Colonic mucosa (tissue), 4 donors: ENCODE measurements around the gene CLN6. TPM values are rescaled to one million over a fixed set of nuclear protein-coding genes. Genes with fewer than 3 reads are reported as not detected.
A peak's percentile ranks its signal among the peaks of the same experiment; 100 is the strongest.

Experiments used
- DNase-seq: peaks from one replicate; pipeline ENCODE4 v3.0.0-alpha.2; 2020
- H3K27ac ChIP-seq: fragments of 200-600 bp; one replicate; pipeline ENCODE4 v1.8.0; 2021
- H3K27me3 ChIP-seq: fragments of 200-600 bp; one replicate; pipeline ENCODE4 v1.8.0; 2021
- H3K36me3 ChIP-seq: fragments of 200-600 bp; one replicate; pipeline ENCODE4 v1.8.0; 2021
- H3K4me1 ChIP-seq: fragments of 200-600 bp; one replicate; pipeline ENCODE4 v1.8.0; 2021; ENCODE audit warnings: mild to moderate bottlenecking
- H3K4me3 ChIP-seq: fragments of 200-600 bp; one replicate; pipeline ENCODE4 v1.8.0; 2021
- H3K9ac ChIP-seq, 2 donors: one replicate each; pipeline ENCODE4 v1.7.0; 2013; ENCODE audit warnings: control low read depth in 2 of 2, low read depth in 2 of 2, low read length in 2 of 2
- H3K9me3 ChIP-seq: fragments of 200-600 bp; one replicate; pipeline ENCODE4 v1.8.0; 2021
- intact Hi-C: fragments of 100-400 bp; cut with DNase I; formaldehyde crosslinking; loops from one replicate; pipeline ENCODE4 v1.14.1; 2022
- total RNA-seq, 2 donors: library from RNA; stranded (reverse); fragmentation: NEBNext Ultra II Directional in 1 of 2; extraction: Animal tissue kit (Norgen Biotek cat#: 25700) in 1 of 2; gene quantifications; one replicate each; pipeline ENCODE4 v1.2.1, GENCODE V29; 2021
- TF ChIP-seq, protein P1 (sequence below): fragments of 200-600 bp; IDR thresholded peaks from one replicate; pipeline ENCODE4 v1.8.0; 2022; ENCODE audit warnings: antibody characterized with exemption, mild to moderate bottlenecking
- donor health status: healthy.
- donor health status: DM: no; HTN: no; CAD: no.
- donor health status: DM: no; HTN: no; CAD: no.

The CLN6 gene
- total RNA-seq, 2 donors from 2014 or later = 18.9 to 55.8 TPM

DNA sequence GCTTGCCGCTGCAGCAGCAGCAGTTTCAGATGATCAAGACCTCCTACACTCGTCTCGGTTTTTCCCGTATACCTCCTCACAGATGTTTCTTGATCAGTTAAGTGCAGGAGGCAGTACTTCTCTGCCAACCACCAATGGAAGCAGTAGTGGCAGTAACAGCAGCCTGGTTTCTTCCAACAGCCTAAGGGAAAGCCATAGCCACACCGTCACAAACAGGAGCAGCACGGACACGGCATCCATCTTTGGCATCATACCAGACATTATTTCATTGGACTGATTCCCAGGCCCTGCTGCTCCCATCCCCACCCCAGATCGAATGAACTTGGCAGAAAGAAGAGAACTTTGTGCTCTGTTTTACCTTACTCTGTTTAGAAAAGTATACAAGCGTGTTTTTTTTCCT, 42.0 kb downstream of the CLN6 start:
- Histone ChIP-seq H3K36me3 (peaks cover under 1% of the 10 kb centered on the region), H3K27ac (no peak overlapping the region), H3K4me3 (no peak overlapping the region), H3K9me3 (no peaks in the 10 kb centered on the region), H3K4me1 (no peaks in the 10 kb centered on the region), H3K9ac (no peak overlapping the region), H3K27me3 (no peaks in the 10 kb centered on the region)
- DNase-seq = peak; percentile 79
- intact Hi-C loops = no loop called here
- TF ChIP-seq, protein P1, sequence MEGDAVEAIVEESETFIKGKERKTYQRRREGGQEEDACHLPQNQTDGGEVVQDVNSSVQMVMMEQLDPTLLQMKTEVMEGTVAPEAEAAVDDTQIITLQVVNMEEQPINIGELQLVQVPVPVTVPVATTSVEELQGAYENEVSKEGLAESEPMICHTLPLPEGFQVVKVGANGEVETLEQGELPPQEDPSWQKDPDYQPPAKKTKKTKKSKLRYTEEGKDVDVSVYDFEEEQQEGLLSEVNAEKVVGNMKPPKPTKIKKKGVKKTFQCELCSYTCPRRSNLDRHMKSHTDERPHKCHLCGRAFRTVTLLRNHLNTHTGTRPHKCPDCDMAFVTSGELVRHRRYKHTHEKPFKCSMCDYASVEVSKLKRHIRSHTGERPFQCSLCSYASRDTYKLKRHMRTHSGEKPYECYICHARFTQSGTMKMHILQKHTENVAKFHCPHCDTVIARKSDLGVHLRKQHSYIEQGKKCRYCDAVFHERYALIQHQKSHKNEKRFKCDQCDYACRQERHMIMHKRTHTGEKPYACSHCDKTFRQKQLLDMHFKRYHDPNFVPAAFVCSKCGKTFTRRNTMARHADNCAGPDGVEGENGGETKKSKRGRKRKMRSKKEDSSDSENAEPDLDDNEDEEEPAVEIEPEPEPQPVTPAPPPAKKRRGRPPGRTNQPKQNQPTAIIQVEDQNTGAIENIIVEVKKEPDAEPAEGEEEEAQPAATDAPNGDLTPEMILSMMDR = no peak

DNA sequence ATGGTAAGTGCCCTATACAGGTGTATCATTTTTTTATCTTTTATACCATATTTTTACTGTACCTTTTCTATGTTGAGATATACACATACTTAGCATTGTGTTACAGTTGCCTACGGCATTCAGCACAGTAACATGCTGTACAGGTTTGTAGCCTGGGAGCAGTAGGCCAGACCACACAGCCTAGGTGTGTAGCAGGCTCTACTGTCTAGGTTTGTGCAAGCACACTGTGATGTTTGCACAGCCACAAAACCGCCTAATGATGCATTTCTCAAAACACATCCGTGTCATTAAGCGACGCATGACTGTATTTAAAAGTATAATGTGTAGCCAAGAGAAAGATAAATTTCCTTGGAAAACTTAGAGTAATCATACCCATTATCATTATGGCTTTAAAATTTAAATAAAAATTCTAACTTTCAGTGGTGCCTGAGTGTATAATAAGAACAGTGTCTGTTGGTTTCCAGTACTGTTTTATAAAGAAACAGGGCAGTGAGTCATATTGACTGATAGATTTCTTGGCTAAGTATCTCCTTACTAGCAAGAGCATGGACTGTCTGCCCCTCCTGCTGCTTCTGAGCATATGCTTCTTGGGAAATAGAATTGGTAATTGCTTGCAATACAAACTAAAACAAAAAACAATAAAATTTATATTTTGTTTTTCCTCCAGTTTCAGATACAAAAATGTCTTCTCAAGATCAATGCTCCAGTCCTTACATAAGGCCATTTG, 42.7 kb downstream of the CLN6 start:
- no peak for DNase-seq
- no peak overlapping the region for H3K9ac ChIP-seq
- intact Hi-C loops = no loop called here
- TF ChIP-seq, protein P1 = no peak
- no peak overlapping the region for H3K4me3 ChIP-seq
- no peaks in the 10 kb centered on the region for H3K9me3 ChIP-seq
- H3K27ac ChIP-seq = no peak overlapping the region
- H3K36me3 ChIP-seq = no peaks in the 10 kb centered on the region
- H3K27me3 ChIP-seq = no peaks in the 10 kb centered on the region
- no peaks in the 10 kb centered on the region for H3K4me1 ChIP-seq

DNA sequence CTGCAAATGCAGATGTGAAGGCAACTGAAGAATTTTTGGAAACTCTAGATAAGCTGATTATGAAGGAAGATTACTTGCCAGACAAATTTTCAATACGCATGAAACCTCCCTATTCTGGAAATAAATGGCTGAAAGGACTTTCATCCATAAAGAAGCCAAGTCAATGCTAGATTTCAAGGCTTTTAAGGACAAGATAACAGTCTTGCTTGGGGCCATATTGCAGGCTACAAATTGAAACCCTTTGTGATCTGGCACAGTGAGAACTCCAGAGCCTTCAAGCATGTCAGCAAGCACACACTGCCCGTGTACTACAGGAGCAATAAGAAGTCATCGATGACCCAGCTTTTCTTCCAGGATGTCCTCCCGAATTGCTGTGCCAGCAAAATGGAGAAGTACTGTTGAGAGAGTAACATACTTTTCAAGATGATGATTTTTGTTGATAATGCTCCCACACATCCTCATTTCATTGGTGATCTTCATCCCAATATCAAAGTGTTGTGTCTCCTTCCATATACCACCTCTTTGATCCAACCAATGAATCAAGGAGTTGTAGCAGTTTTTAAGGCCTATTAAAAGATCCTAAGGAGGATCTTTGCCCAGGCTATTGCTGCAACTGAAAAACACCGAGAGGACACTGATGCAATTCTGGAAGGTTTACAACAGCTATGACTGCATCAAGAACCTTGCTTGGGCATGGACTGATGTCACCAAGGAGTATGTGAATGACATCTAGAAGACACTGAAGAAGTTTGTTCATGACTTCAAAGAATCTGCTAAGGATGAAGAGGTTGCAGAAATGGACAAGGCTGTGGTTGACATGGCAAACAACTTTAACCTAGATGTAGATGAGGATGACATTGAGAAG, 44.7 kb downstream of the CLN6 start:
- Histone ChIP-seq H3K27me3 (no peaks in the 10 kb centered on the region), H3K9me3 (no peaks in the 10 kb centered on the region), H3K27ac (no peak overlapping the region), H3K4me1 (no peaks in the 10 kb centered on the region), H3K4me3 (no peak overlapping the region), H3K36me3 (no peaks in the 10 kb centered on the region), H3K9ac (no peak overlapping the region)
- DNase-seq = no peak
- intact Hi-C loops = no loop called here
- TF ChIP-seq, protein P1 = no peak

DNA sequence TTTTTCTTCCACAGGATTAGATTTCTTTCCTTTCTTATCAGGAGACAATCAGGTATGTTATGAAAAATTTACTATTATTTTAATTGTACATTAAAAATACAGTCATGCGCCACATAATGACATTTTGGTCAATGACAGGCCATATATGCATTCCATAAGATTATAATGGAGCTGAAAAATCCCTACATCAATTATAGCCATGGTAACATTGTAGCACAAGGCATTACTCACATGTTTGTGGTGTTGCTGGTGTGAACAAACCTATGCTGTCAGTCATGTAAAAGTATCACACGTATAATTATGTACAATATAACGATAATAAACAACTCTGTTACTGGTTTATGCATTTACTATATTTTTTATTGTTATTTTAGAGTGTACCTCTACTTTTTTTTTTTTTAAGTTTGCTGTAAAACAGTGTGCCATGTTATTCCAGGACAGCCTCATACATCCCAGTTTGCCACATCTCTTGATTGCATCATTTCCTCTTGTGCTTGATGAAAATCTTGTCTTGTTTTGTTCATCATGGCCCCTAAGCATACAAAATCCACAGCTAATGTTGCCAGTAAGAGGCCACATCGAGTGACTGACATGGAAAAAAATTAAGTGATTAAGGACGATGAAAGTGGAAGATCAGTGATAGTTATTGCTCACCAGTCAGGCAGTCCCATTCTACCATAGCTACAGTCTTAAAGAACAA, 45.8 kb downstream of the CLN6 start:
- intact Hi-C loops = no loop called here
- H3K27ac ChIP-seq = no peak overlapping the region
- TF ChIP-seq, protein P1 = no peak
- H3K4me1 ChIP-seq = no peaks in the 10 kb centered on the region
- no peak overlapping the region for H3K9ac ChIP-seq
- H3K9me3 ChIP-seq = no peaks in the 10 kb centered on the region
- DNase-seq = no peak
- H3K4me3 ChIP-seq = no peak overlapping the region
- no peaks in the 10 kb centered on the region for H3K36me3 ChIP-seq
- H3K27me3 ChIP-seq = no peaks in the 10 kb centered on the region

DNA sequence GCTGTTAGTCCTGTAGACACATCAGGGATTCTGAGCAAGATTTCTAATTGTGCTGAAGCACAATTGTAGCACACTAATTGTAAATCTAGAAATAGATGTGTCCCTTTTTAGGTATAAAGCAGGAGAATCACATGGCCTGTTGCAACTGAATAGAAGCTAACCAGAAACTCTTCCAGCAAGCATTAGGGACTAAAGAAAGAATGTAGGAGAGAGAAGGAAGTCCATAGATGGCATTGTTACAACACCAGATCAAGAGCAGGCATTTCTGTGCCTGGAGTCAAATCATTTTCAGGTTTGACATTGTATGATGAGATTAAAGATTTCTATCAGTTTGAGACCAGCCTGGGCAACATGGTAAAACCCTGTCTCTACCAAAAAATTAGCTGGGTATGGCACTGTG, 51.8 kb downstream of the CLN6 start:
- peaks cover 4% of the 10 kb centered on the region for H3K36me3 ChIP-seq

More for the DNA sequence above, 51.8 kb downstream of the CLN6 start:
- TF ChIP-seq, protein P1 = no peak
- H3K9ac ChIP-seq = no peak overlapping the region
- no peaks in the 10 kb centered on the region for H3K9me3 ChIP-seq
- DNase-seq = no peak
- H3K4me1 ChIP-seq = no peaks in the 10 kb centered on the region
- no peaks in the 10 kb centered on the region for H3K27me3 ChIP-seq
- no peak overlapping the region for H3K4me3 ChIP-seq
- intact Hi-C loops = no loop called here
- H3K27ac ChIP-seq = no peak overlapping the region
